Thyroid gland (tissue), 4 donors: ENCODE measurements around the gene HAUS3.
A peak's percentile ranks its signal among the peaks of the same experiment; 100 is the strongest.

ENCODE experiments used
- POLR2A ChIP-seq, 2 donors: fragments of 450-650 bp; IDR thresholded peaks; one replicate each; pipeline ENCODE4 v1.6.1; 2017; ENCODE audit warnings: antibody characterized with exemption in 2 of 2, mild to moderate bottlenecking in 2 of 2, moderate library complexity in 1 of 2
- TF ChIP-seq, protein P1 (sequence below), 6 experiments: fragments of 200-600 bp in 3 of 6; fragments of 450-650 bp in 3 of 6; sonication (generic) in 3 of 6; IDR thresholded peaks; one replicate each; pipeline ENCODE4 v1.5.1; 2016 to 2019; ENCODE audit warnings: antibody characterized with exemption in 6 of 6, mild to moderate bottlenecking in 2 of 6, inconsistent platforms in 1 of 6, moderate library complexity in 1 of 6

GRCh38 chr4:2241410-2242353, at the start of gene HAUS3, which contains the start of gene POLN:
- TF ChIP-seq, protein P1, sequence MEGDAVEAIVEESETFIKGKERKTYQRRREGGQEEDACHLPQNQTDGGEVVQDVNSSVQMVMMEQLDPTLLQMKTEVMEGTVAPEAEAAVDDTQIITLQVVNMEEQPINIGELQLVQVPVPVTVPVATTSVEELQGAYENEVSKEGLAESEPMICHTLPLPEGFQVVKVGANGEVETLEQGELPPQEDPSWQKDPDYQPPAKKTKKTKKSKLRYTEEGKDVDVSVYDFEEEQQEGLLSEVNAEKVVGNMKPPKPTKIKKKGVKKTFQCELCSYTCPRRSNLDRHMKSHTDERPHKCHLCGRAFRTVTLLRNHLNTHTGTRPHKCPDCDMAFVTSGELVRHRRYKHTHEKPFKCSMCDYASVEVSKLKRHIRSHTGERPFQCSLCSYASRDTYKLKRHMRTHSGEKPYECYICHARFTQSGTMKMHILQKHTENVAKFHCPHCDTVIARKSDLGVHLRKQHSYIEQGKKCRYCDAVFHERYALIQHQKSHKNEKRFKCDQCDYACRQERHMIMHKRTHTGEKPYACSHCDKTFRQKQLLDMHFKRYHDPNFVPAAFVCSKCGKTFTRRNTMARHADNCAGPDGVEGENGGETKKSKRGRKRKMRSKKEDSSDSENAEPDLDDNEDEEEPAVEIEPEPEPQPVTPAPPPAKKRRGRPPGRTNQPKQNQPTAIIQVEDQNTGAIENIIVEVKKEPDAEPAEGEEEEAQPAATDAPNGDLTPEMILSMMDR (IDR thresholded peaks at IDR 0.05): no peak
- peak in 1 of 2 donors; percentile 90 for TF ChIP-seq POLR2A (IDR thresholded peaks at IDR 0.05)
